Measurements from ENCODE around the gene BBX.

DNA sequence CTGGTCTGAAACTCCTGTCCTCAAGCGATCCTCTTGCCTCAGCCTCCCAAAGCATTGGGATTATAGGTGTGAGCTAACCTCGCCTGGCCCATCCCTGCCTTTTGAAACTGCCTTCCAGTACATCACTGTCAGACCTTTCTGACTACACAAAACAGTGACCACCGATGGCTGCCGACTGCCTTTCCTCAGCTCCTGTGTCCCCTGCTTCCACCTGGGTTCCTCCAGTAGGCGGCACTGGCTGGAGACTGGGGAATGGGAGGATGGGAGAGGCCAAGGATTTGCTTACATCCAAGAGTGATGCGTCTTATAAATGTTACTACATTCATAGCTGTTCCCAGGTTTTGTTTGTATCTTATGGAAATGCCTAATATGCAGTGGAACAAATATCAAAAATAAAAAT, 242.8 kb downstream of the BBX start:
- no peak for TF ChIP-seq POLR2A (IDR thresholded peaks at IDR 0.05)
- TF ChIP-seq, protein P1, sequence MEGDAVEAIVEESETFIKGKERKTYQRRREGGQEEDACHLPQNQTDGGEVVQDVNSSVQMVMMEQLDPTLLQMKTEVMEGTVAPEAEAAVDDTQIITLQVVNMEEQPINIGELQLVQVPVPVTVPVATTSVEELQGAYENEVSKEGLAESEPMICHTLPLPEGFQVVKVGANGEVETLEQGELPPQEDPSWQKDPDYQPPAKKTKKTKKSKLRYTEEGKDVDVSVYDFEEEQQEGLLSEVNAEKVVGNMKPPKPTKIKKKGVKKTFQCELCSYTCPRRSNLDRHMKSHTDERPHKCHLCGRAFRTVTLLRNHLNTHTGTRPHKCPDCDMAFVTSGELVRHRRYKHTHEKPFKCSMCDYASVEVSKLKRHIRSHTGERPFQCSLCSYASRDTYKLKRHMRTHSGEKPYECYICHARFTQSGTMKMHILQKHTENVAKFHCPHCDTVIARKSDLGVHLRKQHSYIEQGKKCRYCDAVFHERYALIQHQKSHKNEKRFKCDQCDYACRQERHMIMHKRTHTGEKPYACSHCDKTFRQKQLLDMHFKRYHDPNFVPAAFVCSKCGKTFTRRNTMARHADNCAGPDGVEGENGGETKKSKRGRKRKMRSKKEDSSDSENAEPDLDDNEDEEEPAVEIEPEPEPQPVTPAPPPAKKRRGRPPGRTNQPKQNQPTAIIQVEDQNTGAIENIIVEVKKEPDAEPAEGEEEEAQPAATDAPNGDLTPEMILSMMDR (IDR thresholded peaks at IDR 0.05): no peak
